Cardiac muscle cell (in vitro differentiated cells and primary cell): Measurements from ENCODE around the gene ZNHIT3. TPM values are rescaled to one million over a fixed set of nuclear protein-coding genes. Genes with fewer than 3 reads are reported as not detected.

Experiments used
- DNase-seq, 2 donors: peaks; one replicate each; pipeline versions ENCODE4 v3.0.0 to v3.0.0-alpha.2; 2010 to 2017; ENCODE audit warnings: low read depth in 1 of 2, low spot score in 1 of 2
- H3K27ac ChIP-seq: fragments of 200-600 bp; sonication (generic); 2 replicates; pipeline ENCODE4 v1.5.1; 2016
- H3K27me3 ChIP-seq: fragments of 200-600 bp; sonication (generic); 2 replicates; pipeline ENCODE4 v1.6.0; 2016; ENCODE audit warnings: control low read depth
- H3K36me3 ChIP-seq: fragments of 200-600 bp; sonication (generic); 2 replicates; pipeline ENCODE4 v1.5.1; 2016; ENCODE audit warnings: control low read depth
- H3K4me1 ChIP-seq: fragments of 200-600 bp; sonication (generic); 2 replicates; pipeline ENCODE4 v1.8.1; 2017; ENCODE audit warnings: low read depth, mild to moderate bottlenecking, mixed run types
- H3K4me3 ChIP-seq: fragments of 200-600 bp; sonication (generic); 2 replicates; pipeline ENCODE4 v1.5.1; 2016; ENCODE audit warnings: mild to moderate bottlenecking
- H3K9me3 ChIP-seq: fragments of 200-600 bp; sonication (generic); 2 replicates; pipeline ENCODE4 v1.5.1; 2017; ENCODE audit warnings: low read depth, mild to moderate bottlenecking, control low read depth
- CTCF ChIP-seq: IDR thresholded peaks from 2 replicates; pipeline ENCODE4 v1.5.1; 2012; ENCODE audit warnings: low read depth, mild to moderate bottlenecking, low read length
- polyA plus RNA-seq: library from polyadenylated mRNA; unstranded; fragments of >200 nt; fragmentation: Nextera tagmentation; extraction: Ambion mirVana; gene quantifications from 2 replicates; pipeline ENCODE4 v1.2.1, GENCODE V29; 2016
- total RNA-seq: library from RNA; depleted of rRNA; stranded (reverse); fragments of >200 nt; gene quantifications from 2 replicates; pipeline ENCODE4 v1.2.3, GENCODE V29; 2016

Gene ZNHIT3
- total and polyA plus RNA-seq, 2 experiments from 2014 or later, result 37.4 to 103 TPM

GRCh38 chr17:36494674-36495073 lies 8.2 kb downstream of the ZNHIT3 start:
- H3K4me1 ChIP-seq, result peaks cover 9% of the 10 kb centered on the region
- no peak for TF ChIP-seq CTCF
- H3K9me3 ChIP-seq, result no peaks in the 10 kb centered on the region
- H3K4me3 ChIP-seq, result no peak overlapping the region
- DNase-seq, result no peak
- no peak overlapping the region for H3K27ac ChIP-seq
- H3K36me3 ChIP-seq, result peaks cover 42% of the 10 kb centered on the region
- H3K27me3 ChIP-seq, result no peaks in the 10 kb centered on the region

- Histone ChIP-seq H3K36me3 (peaks cover 42% of the 10 kb centered on the region), H3K4me1 (peaks cover 9% of the 10 kb centered on the region), H3K27ac (no peak overlapping the region), H3K9me3 (no peaks in the 10 kb centered on the region), H3K27me3 (no peaks in the 10 kb centered on the region), H3K4me3 (no peak overlapping the region)
- no peak for TF ChIP-seq CTCF
- DNase-seq, result no peak
These were observed 8.6 kb downstream of the ZNHIT3 start for GRCh38 chr17:36495076-36495578.

GRCh38 chr17:36496018-36496789 lies 9.7 kb downstream of the ZNHIT3 start:
- Histone ChIP-seq H3K36me3 (peaks cover 42% of the 10 kb centered on the region), H3K27me3 (no peaks in the 10 kb centered on the region), H3K4me3 (no peak overlapping the region), H3K4me1 (peaks cover 9% of the 10 kb centered on the region), H3K27ac (peak overlapping the region; percentile 72), H3K9me3 (no peaks in the 10 kb centered on the region)
- no peak for TF ChIP-seq CTCF
- DNase-seq, result no peak

- peaks cover 21% of the 10 kb centered on the region for H3K4me1 ChIP-seq
- TF ChIP-seq CTCF, result no peak
- H3K4me3 ChIP-seq, result no peak overlapping the region
- no peaks in the 10 kb centered on the region for H3K9me3 ChIP-seq
- H3K27ac ChIP-seq, result peak overlapping the region; percentile 70
- DNase-seq, result no peak
- peaks cover 41% of the 10 kb centered on the region for H3K36me3 ChIP-seq
- H3K27me3 ChIP-seq, result no peaks in the 10 kb centered on the region
These were observed 11.7 kb downstream of the ZNHIT3 start for GRCh38 chr17:36498155-36498554.

- no peaks in the 10 kb centered on the region for H3K9me3 ChIP-seq
- H3K36me3 ChIP-seq, result peaks cover 38% of the 10 kb centered on the region
- TF ChIP-seq CTCF, result no peak
- H3K4me1 ChIP-seq, result peaks cover 26% of the 10 kb centered on the region
- H3K27ac ChIP-seq, result peak overlapping the region; percentile 70
- H3K4me3 ChIP-seq, result no peak overlapping the region
- DNase-seq, result no peak
- no peaks in the 10 kb centered on the region for H3K27me3 ChIP-seq
These were observed 12.2 kb downstream of the ZNHIT3 start for GRCh38 chr17:36498560-36499300.
